ENCODE measurements around the gene TOM1L1.

GRCh38 chr17:54980375-54980774 lies 79.7 kb downstream of the TOM1L1 start:
- TF ChIP-seq, protein P1, sequence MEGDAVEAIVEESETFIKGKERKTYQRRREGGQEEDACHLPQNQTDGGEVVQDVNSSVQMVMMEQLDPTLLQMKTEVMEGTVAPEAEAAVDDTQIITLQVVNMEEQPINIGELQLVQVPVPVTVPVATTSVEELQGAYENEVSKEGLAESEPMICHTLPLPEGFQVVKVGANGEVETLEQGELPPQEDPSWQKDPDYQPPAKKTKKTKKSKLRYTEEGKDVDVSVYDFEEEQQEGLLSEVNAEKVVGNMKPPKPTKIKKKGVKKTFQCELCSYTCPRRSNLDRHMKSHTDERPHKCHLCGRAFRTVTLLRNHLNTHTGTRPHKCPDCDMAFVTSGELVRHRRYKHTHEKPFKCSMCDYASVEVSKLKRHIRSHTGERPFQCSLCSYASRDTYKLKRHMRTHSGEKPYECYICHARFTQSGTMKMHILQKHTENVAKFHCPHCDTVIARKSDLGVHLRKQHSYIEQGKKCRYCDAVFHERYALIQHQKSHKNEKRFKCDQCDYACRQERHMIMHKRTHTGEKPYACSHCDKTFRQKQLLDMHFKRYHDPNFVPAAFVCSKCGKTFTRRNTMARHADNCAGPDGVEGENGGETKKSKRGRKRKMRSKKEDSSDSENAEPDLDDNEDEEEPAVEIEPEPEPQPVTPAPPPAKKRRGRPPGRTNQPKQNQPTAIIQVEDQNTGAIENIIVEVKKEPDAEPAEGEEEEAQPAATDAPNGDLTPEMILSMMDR (IDR thresholded peaks at IDR 0.05): no peak
- TF ChIP-seq POLR2A (IDR thresholded peaks at IDR 0.05): no peak
